Liver (tissue), 9 donors: ENCODE measurements around the gene CFAP99. TPM values are rescaled to one million over a fixed set of nuclear protein-coding genes. Genes with fewer than 3 reads are reported as not detected.

Experiments used
- DNase-seq: peaks from one replicate; pipeline ENCODE4 v3.0.0-alpha.2; 2017; ENCODE audit warnings: low spot score
- H3K27ac ChIP-seq, 2 donors: one replicate each; pipeline ENCODE4 v1.7.0; 2013; ENCODE audit warnings: inconsistent platforms in 2 of 2, low read length in 2 of 2, control low read depth in 1 of 2, low read depth in 1 of 2, mild to moderate bottlenecking in 1 of 2
- H3K27me3 ChIP-seq, 4 donors: one replicate each; pipeline versions ENCODE4 v1.6.1 to v1.7.0; 2013; ENCODE audit warnings: low read length in 3 of 4, inconsistent platforms in 1 of 4, mild to moderate bottlenecking in 1 of 4, moderate library complexity in 1 of 4; ENCODE audit not compliant: control insufficient read depth in 4 of 4, insufficient read depth in 4 of 4
- H3K36me3 ChIP-seq, 4 donors: one replicate each; pipeline versions ENCODE4 v1.6.1 to v1.7.0; 2013; ENCODE audit warnings: low read length in 3 of 4, mild to moderate bottlenecking in 3 of 4, low read depth in 1 of 4, moderate library complexity in 1 of 4; ENCODE audit not compliant: control insufficient read depth in 4 of 4, insufficient read depth in 3 of 4
- H3K4me1 ChIP-seq, 4 donors: one replicate each; pipeline versions ENCODE4 v1.6.1 to v1.7.0; 2013; ENCODE audit warnings: low read length in 3 of 4, mild to moderate bottlenecking in 3 of 4, moderate library complexity in 1 of 4; ENCODE audit not compliant: control insufficient read depth in 4 of 4, insufficient read depth in 4 of 4
- H3K4me3 ChIP-seq, 3 donors: one replicate each; pipeline versions ENCODE4 v1.6.1 to v1.7.0; 2013; ENCODE audit warnings: low read length in 3 of 3, control low read depth in 1 of 3, low read depth in 1 of 3, mild to moderate bottlenecking in 1 of 3
- H3K9ac ChIP-seq, 2 donors: one replicate each; pipeline ENCODE4 v1.7.0; 2013; ENCODE audit warnings: low read length in 2 of 2, mild to moderate bottlenecking in 2 of 2, moderate library complexity in 2 of 2, control low read depth in 1 of 2, low read depth in 1 of 2
- H3K9me3 ChIP-seq, 4 donors: one replicate each; pipeline versions ENCODE4 v1.6.1 to v1.7.0; 2013; ENCODE audit warnings: low read length in 3 of 4; ENCODE audit not compliant: control insufficient read depth in 4 of 4
- ATF3 ChIP-seq: IDR thresholded peaks from 2 replicates; pipeline ENCODE4 v1.6.1; 2016; ENCODE audit warnings: antibody characterized with exemption
- CTCF ChIP-seq: fragments of 150-350 bp; IDR thresholded peaks from 2 replicates; pipeline ENCODE4 v1.5.1; 2017; ENCODE audit warnings: improper control_type of control experiment, low read depth, low read length; ENCODE audit not compliant: missing input control
- EGR1 ChIP-seq, 2 donors: IDR thresholded peaks; 2 replicates each; pipeline ENCODE4 v1.6.1; 2016 to 2018; ENCODE audit warnings: antibody characterized with exemption in 2 of 2, low read depth in 2 of 2
- FOXA1 ChIP-seq: IDR thresholded peaks from 2 replicates; pipeline ENCODE4 v1.6.1; 2016; ENCODE audit warnings: antibody characterized with exemption
- GABPA ChIP-seq, 2 donors: IDR thresholded peaks in 1 of 2; conservative IDR thresholded peaks in 1 of 2; 2 replicates each; pipeline ENCODE4 v1.6.1; 2016; ENCODE audit warnings: antibody characterized with exemption in 2 of 2, mild to moderate bottlenecking in 1 of 2, moderate library complexity in 1 of 2
- HNF4A ChIP-seq, 2 donors: conservative IDR thresholded peaks; 2 replicates each; pipeline ENCODE4 v1.6.1; 2016; ENCODE audit warnings: antibody characterized with exemption in 2 of 2, mild to moderate bottlenecking in 2 of 2
- HNF4G ChIP-seq: IDR thresholded peaks from 2 replicates; pipeline ENCODE4 v1.6.1; 2016; ENCODE audit warnings: antibody characterized with exemption
- MAX ChIP-seq: IDR thresholded peaks from 2 replicates; pipeline ENCODE4 v1.6.1; 2016; ENCODE audit warnings: antibody characterized with exemption
- NR2F2 ChIP-seq: IDR thresholded peaks from 2 replicates; pipeline ENCODE4 v1.6.1; 2016; ENCODE audit warnings: antibody characterized with exemption
- RAD21 ChIP-seq, 2 donors: IDR thresholded peaks; 2 replicates each; pipeline ENCODE4 v1.6.1; 2016; ENCODE audit warnings: antibody characterized with exemption in 2 of 2, mild to moderate bottlenecking in 2 of 2
- REST ChIP-seq: IDR thresholded peaks from 2 replicates; pipeline ENCODE4 v1.6.1; 2016; ENCODE audit warnings: antibody characterized with exemption, mild to moderate bottlenecking
- RXRA ChIP-seq, 2 donors: IDR thresholded peaks; 2 replicates each; pipeline ENCODE4 v1.6.1; 2017 to 2018; ENCODE audit warnings: antibody characterized with exemption in 2 of 2, mild to moderate bottlenecking in 1 of 2
- SP1 ChIP-seq: IDR thresholded peaks from 2 replicates; pipeline ENCODE4 v1.6.1; 2018; ENCODE audit warnings: antibody characterized with exemption, mild to moderate bottlenecking
- YY1 ChIP-seq: IDR thresholded peaks from 2 replicates; pipeline ENCODE4 v1.6.1; 2016; ENCODE audit warnings: antibody characterized with exemption, mild to moderate bottlenecking
- ZBTB33 ChIP-seq: IDR thresholded peaks from 2 replicates; pipeline ENCODE4 v1.6.1; 2016; ENCODE audit warnings: antibody characterized with exemption
- WGBS: extraction: QIAGEN DNeasy Blood & Tissue Kit; methylation state at CpG from one replicate; pipeline ENCODE4 v1.1.7; 2013; 5-methylcytosine and 5-hydroxymethylcytosine counted together
- polyA plus RNA-seq, 2 donors: library from polyadenylated mRNA; stranded (reverse) in 1 of 2; unstranded in 1 of 2; fragments of 200-250 nt in 1 of 2; fragments of >200 nt in 1 of 2; fragmentation: Nextera tagmentation in 1 of 2; extraction: Ambion mirVana in 1 of 2; gene quantifications; one replicate each; pipeline versions ENCODE4 v1.2.1 to v1.2.3, GENCODE V29; 2013 to 2015
- total RNA-seq, 2 donors: library from RNA; depleted of rRNA; stranded (reverse); fragments of >200 nt; gene quantifications; one replicate each; pipeline ENCODE4 v1.2.3, GENCODE V29; 2014
- donor health status: healthy.
- donor health status: healthy.
- donor health status: healthy.
- donor health status: healthy.
- donor health status: healthy.

Gene CFAP99
- total and polyA plus RNA-seq, 4 donors, result 0.33 to 0.36 TPM; not detected in 2

GRCh38 chr4:2487632-2488031 lies 68.9 kb downstream of the CFAP99 start (continued):
- TF ChIP-seq CTCF, result no peak

- H3K36me3 ChIP-seq, result peaks cover 3 to 23% (median 14%) of the 10 kb centered on the region in 4 donors
- no peak overlapping the region for H3K4me3 ChIP-seq
- peaks cover 0 to 17% (median 5%) of the 10 kb centered on the region in 4 donors for H3K4me1 ChIP-seq
- no peak overlapping the region for H3K9ac ChIP-seq
- 94% methylated on average over 20 of the region's 20 CpGs for WGBS
- no peak for DNase-seq
- H3K9me3 ChIP-seq, result no peaks in the 10 kb centered on the region
- H3K27me3 ChIP-seq, result no peaks in the 10 kb centered on the region
- H3K27ac ChIP-seq, result no peak overlapping the region
- TF ChIP-seq ATF3 (no peak), RAD21 (IDR thresholded peaks at IDR 0.05) (no peak), EGR1 (IDR thresholded peaks at IDR 0.05; ENCODE audit: low read depth in 2 of 2) (no peak), HNF4G (no peak), SP1 (no peak), REST (no peak), YY1 (no peak), FOXA1 (no peak), MAX (no peak), RXRA (IDR thresholded peaks at IDR 0.05) (no peak), HNF4A (conservative IDR thresholded peaks at IDR 0.05) (no peak)
Measured at GRCh38 chr4:2489081-2489805, 70.5 kb downstream of the CFAP99 start.

GRCh38 chr4:2489841-2490552 lies 71.2 kb downstream of the CFAP99 start:
- whole genome bisulfite sequencing, result 86% methylated on average over 9 of the region's 9 CpGs
- H3K27ac ChIP-seq, result peak overlapping the region in 1 of 2 donors; percentile 3
- H3K9ac ChIP-seq, result no peak overlapping the region
- H3K36me3 ChIP-seq, result peaks cover 3 to 25% (median 15%) of the 10 kb centered on the region in 4 donors
- no peak overlapping the region for H3K4me3 ChIP-seq
- H3K9me3 ChIP-seq, result no peaks in the 10 kb centered on the region
- DNase-seq, result no peak
- H3K27me3 ChIP-seq, result no peaks in the 10 kb centered on the region
- H3K4me1 ChIP-seq, result peaks cover under 1 to 12% (median 5%) of the 10 kb centered on the region in 4 donors
- TF ChIP-seq REST (no peak), NR2F2 (peak; percentile 30), MAX (no peak), ZBTB33 (no peak), RXRA (IDR thresholded peaks at IDR 0.05) (no peak), GABPA (IDR thresholded peaks at IDR 0.05 in 1 of 2, conservative IDR thresholded peaks at IDR 0.05 in 1 of 2) (no peak), ATF3 (no peak), RAD21 (IDR thresholded peaks at IDR 0.05) (no peak), YY1 (no peak)
